Femur (tissue), 1 donor: ENCODE measurements around the gene HYAL1.
"Not testable (repeated sequence)": the region's sequence is repeated elsewhere in the genome, so short reads cannot be mapped to it uniquely, and the experiment has no call there.

Source experiments
- DNase-seq: peaks from one replicate; pipeline ENCODE4 v3.0.0-alpha.2; 2017

Gene HYAL1

GRCh38 chr3:50293079-50293801, 10.1 kb downstream of the HYAL1 start:
- peak; percentile 34 for DNase-seq

- DNase-seq = peak; percentile 98
These were observed 11.0 kb downstream of the HYAL1 start, which contains the start of gene IFRD2 for GRCh38 chr3:50292159-50293078. Gene IFRD2 (minus strand): TSS chr3:50292429. CDS start chr3:50292274, 155 bp downstream.

- peak; percentile 36 for DNase-seq
These were observed 13.2 kb downstream of the HYAL1 start for GRCh38 chr3:50290161-50290641.

- no peak for DNase-seq
These were observed 14.2 kb downstream of the HYAL1 start for GRCh38 chr3:50289130-50289529.

GRCh38 chr3:50288387-50289007, 14.9 kb downstream of the HYAL1 start:
- peak; percentile 22 for DNase-seq

- no peak for DNase-seq
These were observed 16.1 kb downstream of the HYAL1 start for GRCh38 chr3:50287262-50287661.

GRCh38 chr3:50286322-50287227, 16.8 kb downstream of the HYAL1 start:
- no peak for DNase-seq

- not testable (repeated sequence) for DNase-seq
These were observed 19.3 kb downstream of the HYAL1 start for GRCh38 chr3:50284121-50284520.

- DNase-seq = no peak
These were observed 23.9 kb downstream of the HYAL1 start for GRCh38 chr3:50279255-50280016.

- peak; percentile 74 for DNase-seq
These were observed 24.5 kb downstream of the HYAL1 start, which contains the start of gene LSMEM2 for GRCh38 chr3:50278880-50279224. Gene LSMEM2 (plus strand): TSS chr3:50279087. CDS start chr3:50279114, 27 bp downstream.

- no peak for DNase-seq
These were observed 25.1 kb downstream of the HYAL1 start for GRCh38 chr3:50278123-50278879.

GRCh38 chr3:50276762-50277101, 26.6 kb downstream of the HYAL1 start:
- DNase-seq = no peak

GRCh38 chr3:50275996-50276761, 27.2 kb downstream of the HYAL1 start:
- no peak for DNase-seq

- DNase-seq = no peak
These were observed 28.0 kb downstream of the HYAL1 start for GRCh38 chr3:50275141-50275995.

- peak; percentile 68 for DNase-seq
These were observed 28.8 kb downstream of the HYAL1 start for GRCh38 chr3:50274371-50275104.

GRCh38 chr3:50273689-50274065, 29.7 kb downstream of the HYAL1 start:
- DNase-seq = no peak

- DNase-seq = peak; percentile 91
These were observed 30.3 kb downstream of the HYAL1 start for GRCh38 chr3:50272911-50273688.
